Tibial nerve (tissue), 3 donors: ENCODE results near the gene CD300LF.

ENCODE experiments used
- CTCF ChIP-seq, 5 experiments: fragments of 200-600 bp in 3 of 5; fragments of 450-650 bp in 2 of 5; sonication (generic) in 3 of 5; IDR thresholded peaks; one replicate each; pipeline ENCODE4 v1.5.1; 2016 to 2019; ENCODE audit warnings: antibody characterized with exemption in 5 of 5, mild to moderate bottlenecking in 3 of 5, moderate library complexity in 2 of 5
- POLR2A ChIP-seq, 2 donors: fragments of 450-650 bp; IDR thresholded peaks; one replicate each; pipeline ENCODE4 v1.6.1; 2017; ENCODE audit warnings: antibody characterized with exemption in 2 of 2, mild to moderate bottlenecking in 2 of 2, moderate library complexity in 2 of 2

GRCh38 chr17:74658620-74659019 is 54.1 kb downstream of the CD300LF start:
- TF ChIP-seq CTCF (IDR thresholded peaks at IDR 0.05) (no peak), POLR2A (IDR thresholded peaks at IDR 0.05) (no peak)
